MM.1S (cell line): ENCODE measurements around the gene CLMN.
"Not testable (repeated sequence)": the region's sequence is repeated elsewhere in the genome, so short reads cannot be mapped to it uniquely, and the experiment has no call there.

Experiments used
- DNase-seq: peaks from one replicate; pipeline ENCODE4 v3.0.0-alpha.2; 2015
- H2AFZ ChIP-seq: fragments of 300-600 bp; sonication (generic); 2 replicates; pipeline ENCODE4 v1.6.0; 2016; ENCODE audit warnings: antibody characterized with exemption, low read length
- H3F3A ChIP-seq: fragments of 300-600 bp; sonication (generic); 2 replicates; pipeline ENCODE4 v1.6.1; 2016; ENCODE audit warnings: mild to moderate bottlenecking, antibody characterized with exemption, low read length, moderate library complexity, mixed read lengths; ENCODE audit not compliant: insufficient read depth
- H3K27ac ChIP-seq: fragments of 300-600 bp; sonication (generic); 2 replicates; pipeline ENCODE4 v1.5.1; 2016; ENCODE audit warnings: mild to moderate bottlenecking, low read length
- H3K27me3 ChIP-seq: fragments of 300-600 bp; sonication (generic); replicated peaks from 2 replicates; pipeline ENCODE4 v1.6.0; 2016; ENCODE audit warnings: low read length; ENCODE audit not compliant: insufficient read depth
- H3K36me3 ChIP-seq: fragments of 300-600 bp; sonication (generic); replicated peaks from 2 replicates; pipeline ENCODE4 v1.6.1; 2016; ENCODE audit warnings: mild to moderate bottlenecking, low read length, mixed read lengths; ENCODE audit not compliant: insufficient read depth
- H3K4me1 ChIP-seq: fragments of 300-600 bp; sonication (generic); 2 replicates; pipeline ENCODE4 v1.6.1; 2016; ENCODE audit warnings: low read length, mixed read lengths
- H3K4me2 ChIP-seq: fragments of 300-600 bp; sonication (generic); 2 replicates; pipeline ENCODE4 v1.6.0; 2016; ENCODE audit warnings: low read depth, low read length
- H3K4me3 ChIP-seq: fragments of 300-600 bp; sonication (generic); 2 replicates; pipeline ENCODE4 v1.5.1; 2016; ENCODE audit warnings: low read length, mixed read lengths
- H3K79me2 ChIP-seq: fragments of 300-600 bp; sonication (generic); 2 replicates; pipeline ENCODE4 v1.6.1; 2016; ENCODE audit warnings: mixed run types, low read length, mixed read lengths
- H3K9ac ChIP-seq: fragments of 300-600 bp; sonication (generic); 2 replicates; pipeline ENCODE4 v1.6.1; 2016; ENCODE audit warnings: low read length, mixed read lengths
- H3K9me2 ChIP-seq: fragments of 300-600 bp; sonication (generic); replicated peaks from 2 replicates; pipeline ENCODE4 v1.6.1; 2016; ENCODE audit warnings: mild to moderate bottlenecking, low read length, mixed read lengths; ENCODE audit not compliant: insufficient read depth
- H3K9me3 ChIP-seq: fragments of 300-600 bp; sonication (generic); replicated peaks from 2 replicates; pipeline ENCODE4 v1.6.1; 2016; ENCODE audit warnings: mild to moderate bottlenecking, low read length, mixed read lengths; ENCODE audit not compliant: insufficient read depth
- H4K20me1 ChIP-seq: fragments of 300-600 bp; sonication (generic); 2 replicates; pipeline ENCODE4 v1.6.1; 2016; ENCODE audit warnings: mild to moderate bottlenecking, low read length, moderate library complexity, mixed read lengths; ENCODE audit not compliant: insufficient read depth
- CTCF ChIP-seq: fragments of 300-600 bp; sonication (generic); IDR thresholded peaks from 2 replicates; pipeline ENCODE4 v1.5.1; 2016; ENCODE audit warnings: antibody characterized with exemption, low read length, mixed read lengths
- EZH2 ChIP-seq: fragments of 300-600 bp; sonication (generic); optimal IDR thresholded peaks from 2 replicates; pipeline ENCODE3; 2017; ENCODE audit warnings: low read depth, mild to moderate bottlenecking, antibody characterized with exemption, low read length, mixed read lengths
- EZH2phosphoT487 ChIP-seq: fragments of 300-600 bp; sonication (generic); IDR thresholded peaks from 2 replicates; pipeline ENCODE4 v1.6.1; 2018; ENCODE audit warnings: antibody characterized with exemption, low read length

Gene CLMN

GRCh38 chr14:95286645-95287044 is 33.1 kb downstream of the CLMN start:
- H2AFZ ChIP-seq = no peak overlapping the region
- H3K9me2 ChIP-seq = no peaks in the 10 kb centered on the region
- no peak overlapping the region for H3K4me2 ChIP-seq
- H3K27ac ChIP-seq = no peak overlapping the region
- no peaks in the 10 kb centered on the region for H4K20me1 ChIP-seq
- no peaks in the 10 kb centered on the region; the same call in 1 of the 2 replicates for H3K79me2 ChIP-seq
- H3K4me3 ChIP-seq = no peak overlapping the region
- no peaks in the 10 kb centered on the region for H3K27me3 ChIP-seq
- no peaks in the 10 kb centered on the region for H3F3A ChIP-seq
- no peaks in the 10 kb centered on the region for H3K9me3 ChIP-seq
- no peak for DNase-seq
- H3K4me1 ChIP-seq = 0 out of 2 replicates have a peak, but pooled peaks cover 13% of the 10 kb centered on the region
- no peak overlapping the region for H3K9ac ChIP-seq
- TF ChIP-seq EZH2 (no peak), EZH2phosphoT487 (no peak), CTCF (no peak)
- no peaks in the 10 kb centered on the region for H3K36me3 ChIP-seq

- DNase-seq = no peak
- no peak overlapping the region for H3K4me3 ChIP-seq
- no peak overlapping the region for H3K27ac ChIP-seq
- no peaks in the 10 kb centered on the region for H3K36me3 ChIP-seq
- no peaks in the 10 kb centered on the region for H3K9me3 ChIP-seq
- no peak overlapping the region for H2AFZ ChIP-seq
- no peak for TF ChIP-seq CTCF
- TF ChIP-seq EZH2 = no peak
- TF ChIP-seq EZH2phosphoT487 = no peak
- H3K4me1 ChIP-seq = 0 out of 2 replicates have a peak, but pooled peaks cover 2% of the 10 kb centered on the region
- H3K4me2 ChIP-seq = no peak overlapping the region
- H3K9ac ChIP-seq = no peak overlapping the region
- no peaks in the 10 kb centered on the region for H3F3A ChIP-seq
- no peaks in the 10 kb centered on the region; the same call in 1 of the 2 replicates for H3K79me2 ChIP-seq
- H3K27me3 ChIP-seq = no peaks in the 10 kb centered on the region
- no peaks in the 10 kb centered on the region for H3K9me2 ChIP-seq
- H4K20me1 ChIP-seq = no peaks in the 10 kb centered on the region
Measured at GRCh38 chr14:95285566-95285965, 34.1 kb downstream of the CLMN start.

GRCh38 chr14:95283802-95284201 is 35.9 kb downstream of the CLMN start:
- H2AFZ ChIP-seq, H3K4me2 ChIP-seq, DNase-seq, H3K9me2 ChIP-seq, H3K9ac ChIP-seq, H3K4me3 ChIP-seq, H3K27ac ChIP-seq, H3K4me1 ChIP-seq, H3K9me3 ChIP-seq, H3K27me3 ChIP-seq, H4K20me1 ChIP-seq, H3K79me2 ChIP-seq, H3F3A ChIP-seq, H3K36me3 ChIP-seq: not testable (repeated sequence)

GRCh38 chr14:95282986-95283380 is 36.7 kb downstream of the CLMN start:
- not testable (repeated sequence) for DNase-seq, H3K27me3 ChIP-seq

More at GRCh38 chr14:95282986-95283380, 36.7 kb downstream of the CLMN start:
- H3K4me1 ChIP-seq, H3K9ac ChIP-seq, H3F3A ChIP-seq, H3K4me3 ChIP-seq, H3K79me2 ChIP-seq, H3K4me2 ChIP-seq, H3K27ac ChIP-seq, H3K9me2 ChIP-seq, H2AFZ ChIP-seq, H3K9me3 ChIP-seq, H4K20me1 ChIP-seq, H3K36me3 ChIP-seq: not testable (repeated sequence)
